HEK293T (cell line): Measurements from ENCODE around the gene ZBTB21.

Source experiments
- ARNT ChIP-seq: fragments of 450-650 bp; IDR thresholded peaks from 2 replicates; pipeline ENCODE4 v1.6.1; 2017; ENCODE audit warnings: mild to moderate bottlenecking
- ELF4 ChIP-seq: fragments of 450-650 bp; IDR thresholded peaks from 2 replicates; pipeline ENCODE4 v1.6.1; 2017; ENCODE audit warnings: antibody characterized with exemption
- FOXM1 ChIP-seq: fragments of 450-650 bp; IDR thresholded peaks from 2 replicates; pipeline ENCODE4 v1.6.1; 2017; ENCODE audit warnings: mild to moderate bottlenecking, borderline replicate concordance
- HDGF ChIP-seq: fragments of 450-650 bp; IDR thresholded peaks from 2 replicates; pipeline ENCODE4 v1.6.1; 2017; ENCODE audit warnings: antibody characterized with exemption, borderline replicate concordance
- SP1 ChIP-seq: fragments of 450-650 bp; IDR thresholded peaks from 2 replicates; pipeline ENCODE4 v1.6.1; 2017

- TF ChIP-seq ELF4 (no peak), FOXM1 (no peak), SP1 (no peak), ARNT (no peak), HDGF (no peak)
These were observed 3.2 kb upstream of the ZBTB21 start for GRCh38 chr21:42013376-42013775.
